GM21390 (cell line): ENCODE results near the gene WIZ.
"Not testable (repeated sequence)": the region's sequence is repeated elsewhere in the genome, so short reads cannot be mapped to it uniquely, and the experiment has no call there.

Experiments
- ATAC-seq: cut with Tn5 transposase; IDR thresholded peaks from one replicate; pipeline ENCODE4 v1.9.1; 2021; ENCODE audit not compliant: unreplicated experiment

Gene WIZ, protein sequence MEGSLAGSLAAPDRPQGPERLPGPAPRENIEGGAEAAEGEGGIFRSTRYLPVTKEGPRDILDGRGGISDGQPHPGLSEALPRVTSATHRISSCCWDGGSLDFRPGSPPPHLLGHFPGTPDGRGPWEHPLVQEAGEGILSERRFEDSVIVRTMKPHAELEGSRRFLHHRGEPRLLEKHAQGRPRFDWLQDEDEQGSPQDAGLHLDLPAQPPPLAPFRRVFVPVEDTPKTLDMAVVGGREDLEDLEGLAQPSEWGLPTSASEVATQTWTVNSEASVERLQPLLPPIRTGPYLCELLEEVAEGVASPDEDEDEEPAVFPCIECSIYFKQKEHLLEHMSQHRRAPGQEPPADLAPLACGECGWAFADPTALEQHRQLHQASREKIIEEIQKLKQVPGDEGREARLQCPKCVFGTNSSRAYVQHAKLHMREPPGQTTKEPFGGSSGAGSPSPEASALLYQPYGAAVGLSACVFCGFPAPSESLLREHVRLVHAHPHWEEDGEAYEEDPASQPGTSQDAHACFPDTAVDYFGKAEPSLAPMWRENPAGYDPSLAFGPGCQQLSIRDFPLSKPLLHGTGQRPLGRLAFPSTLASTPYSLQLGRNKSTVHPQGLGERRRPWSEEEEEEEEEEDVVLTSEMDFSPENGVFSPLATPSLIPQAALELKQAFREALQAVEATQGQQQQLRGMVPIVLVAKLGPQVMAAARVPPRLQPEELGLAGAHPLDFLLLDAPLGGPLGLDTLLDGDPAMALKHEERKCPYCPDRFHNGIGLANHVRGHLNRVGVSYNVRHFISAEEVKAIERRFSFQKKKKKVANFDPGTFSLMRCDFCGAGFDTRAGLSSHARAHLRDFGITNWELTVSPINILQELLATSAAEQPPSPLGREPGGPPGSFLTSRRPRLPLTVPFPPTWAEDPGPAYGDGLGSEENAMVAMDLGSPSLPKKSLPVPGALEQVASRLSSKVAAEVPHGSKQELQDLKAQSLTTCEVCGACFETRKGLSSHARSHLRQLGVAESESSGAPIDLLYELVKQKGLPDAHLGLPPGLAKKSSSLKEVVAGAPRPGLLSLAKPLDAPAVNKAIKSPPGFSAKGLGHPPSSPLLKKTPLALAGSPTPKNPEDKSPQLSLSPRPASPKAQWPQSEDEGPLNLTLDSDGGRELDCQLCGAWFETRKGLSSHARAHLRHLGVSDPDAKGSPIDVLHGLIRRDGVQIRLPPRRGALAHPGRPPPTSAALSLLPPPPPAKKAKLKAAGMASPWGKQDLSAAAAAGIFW (N-terminal part only)

DNA sequence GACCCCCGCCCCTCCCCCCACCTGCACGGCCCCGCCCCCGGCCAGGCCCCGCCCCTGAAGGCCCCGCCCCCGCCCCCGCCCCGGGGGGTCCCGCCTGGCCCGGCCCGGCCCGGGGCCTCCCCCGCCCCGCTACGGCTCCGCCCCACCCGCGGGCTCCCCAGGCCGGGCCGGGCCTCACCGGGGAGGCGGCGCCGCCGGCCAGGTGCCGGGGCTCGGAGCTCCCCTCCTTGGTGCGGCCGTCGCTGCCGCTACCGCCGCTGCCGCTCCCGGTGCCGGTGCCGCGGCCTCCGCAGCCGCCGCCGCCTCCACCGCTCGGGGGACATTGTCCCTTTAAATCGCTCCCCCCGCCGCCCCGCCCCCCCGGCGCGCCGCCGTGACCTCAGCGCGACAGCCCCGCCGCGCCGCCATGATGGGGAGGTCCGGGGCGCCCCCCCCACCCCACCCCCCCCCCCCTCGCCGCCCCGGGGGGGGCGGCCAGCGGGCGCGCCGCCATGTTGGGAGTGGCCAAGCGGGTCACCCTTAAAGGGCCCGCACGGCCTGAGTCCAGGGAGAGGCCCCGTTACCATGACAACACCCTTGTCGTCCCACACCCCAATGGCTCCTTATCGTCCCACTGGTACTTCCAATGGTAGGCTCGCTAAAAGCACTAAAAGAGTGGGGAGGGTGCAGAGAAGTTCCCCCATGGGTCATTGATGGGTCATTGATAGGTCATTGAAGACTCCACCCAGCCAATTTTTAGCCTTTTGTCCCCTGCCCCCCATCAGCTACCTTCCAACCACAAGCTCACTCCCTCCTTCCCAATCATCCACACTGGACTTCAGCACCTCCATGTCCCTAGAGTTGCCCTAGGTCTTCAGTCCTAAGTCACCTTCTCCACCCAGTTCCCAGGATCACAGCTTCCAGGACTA, at the start of gene WIZ:
TSS of gene WIZ (minus strand) at position 337 of the 908 bp plus-strand sequence. CDS start 1,649 bp downstream, outside the sequence.
- ATAC-seq = no peak

DNA sequence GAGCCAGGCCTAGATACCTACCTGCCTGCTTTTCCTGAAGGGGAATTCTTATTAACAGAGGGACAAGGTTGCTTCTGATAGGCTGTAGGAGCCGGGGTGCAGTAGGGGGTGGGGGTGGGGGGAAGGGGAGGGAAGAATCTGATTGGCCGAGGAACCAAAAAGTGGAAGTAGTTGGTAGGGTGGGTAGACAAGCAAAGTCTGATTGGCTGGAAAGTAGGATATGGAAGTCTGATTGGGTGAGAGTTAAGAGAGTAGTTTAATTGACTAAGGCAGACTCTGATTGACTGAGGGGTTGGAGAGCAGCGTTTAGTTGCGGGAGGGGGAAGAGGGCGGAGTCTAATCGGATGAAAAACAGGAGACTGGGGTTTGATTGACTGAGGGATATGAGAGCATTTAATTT, 49.2 kb upstream of the WIZ start:
- no peak for ATAC-seq

DNA sequence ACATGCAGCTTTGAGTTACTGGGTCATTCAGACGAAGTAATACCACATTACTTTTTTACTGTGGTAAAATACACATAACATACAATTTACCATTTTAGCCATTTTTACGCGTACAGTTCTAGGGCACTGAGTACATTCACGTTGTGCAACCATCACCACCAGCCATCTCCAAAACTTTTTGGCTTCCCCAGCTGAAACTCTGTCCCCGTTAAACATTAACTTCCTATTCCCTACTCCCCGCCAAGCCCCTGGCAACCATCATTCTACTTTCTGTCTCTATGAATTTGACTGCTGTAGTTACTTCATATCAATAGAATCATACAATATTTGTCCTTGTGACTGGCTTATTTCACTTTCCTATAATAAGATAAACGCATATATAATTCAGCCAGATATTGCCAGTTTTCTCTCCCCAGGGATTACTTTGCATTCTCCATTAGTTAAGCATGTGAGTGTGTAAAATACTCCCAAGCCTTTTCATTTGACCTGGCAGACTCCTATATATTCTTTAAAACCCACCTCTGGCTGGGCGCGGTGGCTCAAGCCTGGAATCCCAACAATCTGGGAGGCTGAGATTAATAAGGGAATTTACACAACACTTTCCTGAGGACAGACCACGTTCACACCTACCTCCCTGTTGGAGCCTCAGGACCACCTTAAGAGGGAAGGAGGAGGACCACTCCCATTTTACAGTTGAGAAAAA, 48.6 kb upstream of the WIZ start:
- no peak for ATAC-seq

DNA sequence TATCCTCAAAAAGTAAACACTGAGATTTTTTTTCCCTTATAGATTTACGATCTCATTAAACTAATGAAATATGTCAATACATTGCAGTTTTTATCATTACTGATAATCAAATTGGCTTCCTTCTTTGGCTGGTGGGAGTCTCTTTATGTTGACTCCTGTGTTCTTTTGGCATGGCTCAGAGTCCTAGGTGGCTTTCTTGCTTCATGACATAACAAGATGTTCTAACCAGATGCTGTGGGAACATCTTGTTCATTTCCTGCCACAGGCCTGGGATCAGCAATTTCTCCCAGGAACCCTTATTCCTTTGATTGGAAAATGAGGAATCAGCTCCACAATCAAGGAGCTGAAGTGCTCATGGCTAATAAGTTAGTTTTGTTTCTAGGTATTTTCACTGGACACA, 45.4 kb upstream of the WIZ start:
- ATAC-seq = no peak

DNA sequence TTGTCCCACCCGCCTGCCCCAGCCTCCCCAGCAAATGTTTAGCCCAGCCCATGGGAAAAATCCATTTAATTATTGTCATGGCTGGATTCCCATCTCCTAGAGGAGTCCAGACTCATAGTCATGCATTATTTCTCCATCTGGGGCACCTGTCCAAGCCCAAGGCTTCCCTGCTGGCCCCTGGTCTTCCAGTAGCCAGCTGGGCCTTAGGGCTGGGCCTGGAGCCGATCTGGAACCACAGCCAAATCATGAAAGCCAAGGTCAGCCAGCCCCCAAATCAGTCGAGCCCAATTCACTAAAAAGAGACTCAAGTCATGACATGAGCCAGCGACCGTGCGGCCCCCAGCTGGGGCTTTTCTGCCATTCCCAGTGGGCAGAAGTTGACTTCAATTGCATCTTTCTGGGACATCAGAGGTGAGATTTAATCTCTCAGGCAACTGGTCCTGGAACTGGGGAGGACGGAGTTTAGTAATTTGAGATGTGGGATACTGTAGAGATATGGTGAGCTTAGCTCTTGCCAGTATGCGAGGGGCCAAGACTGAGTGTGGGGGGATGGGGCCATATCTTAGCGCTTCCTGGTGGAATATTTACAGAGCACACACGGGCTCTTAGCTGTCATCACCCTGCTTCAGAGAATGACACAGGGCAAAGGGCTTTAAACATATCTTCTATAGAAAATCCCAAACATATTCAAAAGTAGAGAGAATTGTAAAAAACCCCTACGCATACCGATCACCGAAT, 38.9 kb upstream of the WIZ start:
- no peak for ATAC-seq

DNA sequence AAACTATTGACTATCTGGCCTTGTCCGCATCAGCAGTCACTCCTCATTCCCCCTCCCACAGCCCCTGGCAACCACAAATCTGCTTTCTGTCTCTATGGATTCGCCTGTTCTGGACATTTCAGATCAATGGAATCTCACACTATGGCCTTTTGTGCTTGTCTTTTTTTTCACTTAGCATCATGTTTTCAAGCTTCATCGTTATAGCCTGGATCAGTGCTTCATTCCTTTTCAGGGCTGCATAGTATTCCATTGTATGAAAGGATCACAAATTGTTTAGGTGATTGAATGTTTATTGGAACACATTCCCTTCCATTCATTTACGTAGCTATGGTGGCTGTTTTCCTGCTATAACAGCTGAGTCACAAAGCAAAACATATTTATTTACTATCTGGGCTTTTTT, 37.3 kb upstream of the WIZ start:
- ATAC-seq = no peak

DNA sequence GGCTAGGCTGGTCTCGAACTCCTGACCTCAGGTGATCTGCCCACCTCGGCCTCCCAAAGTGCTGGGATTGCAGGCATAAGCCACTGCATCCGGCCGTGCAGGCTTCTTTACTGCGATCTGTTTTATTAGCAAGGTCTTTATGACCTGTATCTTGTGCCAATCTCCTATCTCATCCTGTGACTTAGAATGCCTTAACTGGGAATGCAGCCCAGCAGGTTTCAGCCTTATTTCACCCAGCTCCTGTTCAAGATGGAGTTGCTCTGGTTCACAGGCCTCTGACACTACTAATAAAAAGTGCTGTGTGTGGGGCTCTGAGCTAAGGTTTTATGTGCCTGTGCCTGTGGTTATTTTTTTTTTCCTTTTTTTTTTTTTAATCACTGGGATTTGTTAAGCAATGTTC, 36.0 kb upstream of the WIZ start:
- ATAC-seq = not testable (repeated sequence)

DNA sequence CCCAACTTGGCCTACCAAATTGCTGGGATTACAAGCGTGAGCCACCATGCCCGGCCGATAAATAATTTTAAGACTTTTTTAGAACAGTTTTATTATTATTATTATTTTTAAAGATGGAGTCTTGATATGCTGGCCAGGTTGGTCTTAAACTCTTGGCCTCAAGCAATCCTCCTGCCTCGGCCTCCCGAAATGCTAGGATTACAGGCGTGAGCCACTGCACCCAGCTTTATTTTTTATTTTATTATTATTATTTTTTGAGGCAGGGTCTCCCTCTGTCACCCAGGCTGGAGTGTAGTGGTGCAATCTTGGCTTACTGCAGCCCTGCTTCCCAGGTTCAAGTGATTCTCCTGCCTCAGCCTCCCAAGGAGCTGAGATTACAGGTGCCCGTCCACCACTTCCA, 31.2 kb upstream of the WIZ start:
- ATAC-seq = not testable (repeated sequence)

DNA sequence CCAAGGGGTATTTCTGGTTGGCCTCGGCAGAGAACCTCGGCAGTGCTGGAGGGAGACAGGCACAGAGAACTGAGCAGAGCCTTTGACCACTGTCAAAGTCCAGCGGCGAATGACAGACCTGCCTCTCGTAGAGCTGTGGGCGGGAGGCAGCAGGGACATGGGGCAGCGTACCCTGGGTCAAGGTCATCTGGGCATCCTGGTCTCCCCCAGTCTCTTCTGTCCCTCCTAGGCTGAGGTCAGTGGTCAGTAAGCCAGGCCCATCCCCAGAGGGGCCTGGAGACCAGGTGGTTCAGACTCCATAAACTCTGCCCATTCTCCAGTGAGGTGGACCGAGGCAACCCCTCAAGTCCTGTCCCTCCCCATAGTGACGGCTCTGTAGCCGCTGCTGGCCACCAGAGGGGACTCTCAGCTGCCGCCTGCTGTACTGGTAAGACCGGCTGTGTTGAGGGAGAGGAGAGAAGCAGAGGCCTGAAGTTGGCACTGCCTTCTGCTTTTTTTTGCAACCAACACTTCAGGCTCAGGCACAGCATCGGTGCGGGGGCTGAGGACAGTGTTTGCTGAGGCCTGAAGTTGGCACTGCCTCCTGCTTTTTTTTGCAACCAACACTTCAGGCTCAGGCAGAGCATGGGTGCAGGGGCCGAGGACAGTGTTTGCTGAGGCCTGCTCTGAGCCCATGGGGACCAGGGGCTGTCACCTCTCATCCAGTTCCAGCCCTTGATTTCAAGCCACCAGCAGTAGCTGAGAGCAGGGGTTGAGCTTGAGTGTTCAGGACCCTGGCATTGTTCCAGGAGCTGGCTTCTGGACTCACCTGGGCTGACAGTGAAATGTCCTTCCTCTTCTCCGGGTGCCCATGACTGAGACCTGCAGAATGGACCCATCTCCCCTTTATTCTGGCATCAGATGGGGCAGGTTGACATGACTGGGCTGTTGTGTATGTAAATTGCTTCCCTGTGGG, 29.9 kb upstream of the WIZ start, which contains the start of gene PGLYRP2:
TSS of gene PGLYRP2 (minus strand) at position 111 of the 955 bp plus-strand sequence. CDS start 130 bp downstream, outside the sequence.
- no peak for ATAC-seq

DNA sequence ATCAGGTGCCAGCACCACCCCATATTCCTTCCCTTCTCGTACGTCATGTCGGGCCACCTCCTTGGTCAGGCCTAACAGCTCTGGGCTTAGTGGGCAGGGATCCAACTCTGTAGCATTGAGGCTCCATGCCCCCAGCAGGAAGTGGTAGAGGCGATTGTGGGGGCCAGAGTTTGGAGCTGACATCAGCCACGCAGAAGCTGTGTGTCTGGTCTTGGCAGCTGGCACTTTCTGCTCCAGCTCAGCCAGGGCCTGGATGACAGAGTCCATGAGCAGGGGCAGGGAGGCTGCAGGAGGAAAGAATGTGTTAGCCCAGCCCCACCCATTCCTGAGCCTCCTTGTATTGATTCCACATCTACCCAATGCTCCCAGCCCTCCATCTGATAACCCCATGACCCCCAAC, 26.6 kb upstream of the WIZ start:
- no peak for ATAC-seq

DNA sequence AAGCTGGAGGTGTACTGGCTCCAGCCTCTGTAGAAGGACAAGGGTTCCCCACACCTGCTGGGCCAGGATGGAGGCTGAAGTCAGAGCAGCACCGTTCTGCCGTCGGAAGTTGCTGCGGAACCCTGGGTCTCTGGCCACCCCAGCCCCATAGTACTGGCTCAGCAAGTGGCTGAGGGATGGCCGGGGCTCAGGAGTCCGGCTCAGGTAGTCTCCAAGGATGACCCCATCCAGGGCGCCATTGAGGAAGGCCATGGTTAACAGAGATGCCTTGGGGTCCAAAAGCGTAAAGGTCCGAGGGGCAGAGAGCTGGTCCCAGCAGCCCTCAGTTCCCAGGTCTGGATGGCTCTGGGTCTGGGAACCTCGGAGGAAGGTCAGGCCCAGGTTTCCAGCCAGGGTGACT, 25.9 kb upstream of the WIZ start:
- ATAC-seq = no peak

DNA sequence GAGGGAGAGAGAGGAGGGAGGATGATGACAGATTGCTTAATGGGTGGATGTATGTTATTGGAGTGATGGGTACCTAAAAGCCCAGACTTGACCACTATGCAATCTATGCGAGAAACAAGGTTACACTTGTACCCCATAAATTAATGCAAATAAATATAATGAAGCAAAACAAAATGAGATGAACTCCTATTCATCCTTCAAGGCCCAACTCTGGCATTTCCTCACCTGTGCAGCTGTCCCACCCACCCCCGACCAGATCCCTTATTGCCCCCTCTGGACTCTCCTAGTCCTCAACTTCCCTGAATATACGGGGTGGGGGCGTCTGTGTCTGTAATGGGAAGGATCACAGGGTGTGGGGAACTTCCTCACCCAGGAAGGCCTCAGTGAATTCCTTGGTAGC, 25.4 kb upstream of the WIZ start:
- no peak for ATAC-seq

DNA sequence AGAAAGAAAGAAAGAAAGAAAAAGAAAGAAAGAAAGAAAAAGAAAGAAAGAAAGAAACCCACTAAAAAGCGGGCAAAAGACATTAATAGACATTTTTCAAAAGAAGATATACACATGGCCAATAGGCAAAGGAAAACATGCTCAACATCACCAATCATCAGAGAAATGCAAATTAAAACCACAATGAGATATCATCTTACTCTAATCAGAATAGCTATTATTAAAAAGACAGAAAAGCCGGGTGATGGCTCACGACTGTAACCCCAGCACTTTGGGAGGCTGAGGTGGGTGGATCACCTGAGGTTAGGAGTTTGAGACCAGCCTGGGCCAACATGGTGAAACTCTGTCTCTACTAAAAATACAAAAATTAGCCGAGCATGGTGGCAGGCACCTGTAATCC, 24.1 kb upstream of the WIZ start:
- not testable (repeated sequence) for ATAC-seq

DNA sequence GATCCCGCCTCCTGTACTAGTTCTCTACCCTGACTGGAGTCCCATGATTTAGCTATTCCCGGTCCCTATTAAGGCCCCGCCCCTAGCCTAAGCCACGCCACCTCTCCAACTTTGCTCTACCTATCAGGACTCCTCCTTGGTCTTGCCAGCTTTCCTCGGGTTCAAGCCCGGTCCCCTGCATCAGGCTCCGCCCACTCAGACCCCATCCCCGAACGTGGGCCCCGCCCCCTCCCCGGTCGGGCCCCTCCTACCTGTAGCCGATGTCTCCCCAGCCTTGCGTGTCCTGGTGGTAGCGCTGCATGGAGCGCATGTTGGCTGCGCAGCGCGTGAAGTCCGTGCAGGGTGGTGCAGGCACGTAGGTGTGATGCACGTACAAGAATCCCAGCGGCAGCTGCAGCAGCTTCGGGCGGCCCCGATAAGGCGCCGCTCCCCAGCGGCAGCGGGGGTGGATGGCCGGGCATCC, 21.9 kb upstream of the WIZ start:
- ATAC-seq = no peak

DNA sequence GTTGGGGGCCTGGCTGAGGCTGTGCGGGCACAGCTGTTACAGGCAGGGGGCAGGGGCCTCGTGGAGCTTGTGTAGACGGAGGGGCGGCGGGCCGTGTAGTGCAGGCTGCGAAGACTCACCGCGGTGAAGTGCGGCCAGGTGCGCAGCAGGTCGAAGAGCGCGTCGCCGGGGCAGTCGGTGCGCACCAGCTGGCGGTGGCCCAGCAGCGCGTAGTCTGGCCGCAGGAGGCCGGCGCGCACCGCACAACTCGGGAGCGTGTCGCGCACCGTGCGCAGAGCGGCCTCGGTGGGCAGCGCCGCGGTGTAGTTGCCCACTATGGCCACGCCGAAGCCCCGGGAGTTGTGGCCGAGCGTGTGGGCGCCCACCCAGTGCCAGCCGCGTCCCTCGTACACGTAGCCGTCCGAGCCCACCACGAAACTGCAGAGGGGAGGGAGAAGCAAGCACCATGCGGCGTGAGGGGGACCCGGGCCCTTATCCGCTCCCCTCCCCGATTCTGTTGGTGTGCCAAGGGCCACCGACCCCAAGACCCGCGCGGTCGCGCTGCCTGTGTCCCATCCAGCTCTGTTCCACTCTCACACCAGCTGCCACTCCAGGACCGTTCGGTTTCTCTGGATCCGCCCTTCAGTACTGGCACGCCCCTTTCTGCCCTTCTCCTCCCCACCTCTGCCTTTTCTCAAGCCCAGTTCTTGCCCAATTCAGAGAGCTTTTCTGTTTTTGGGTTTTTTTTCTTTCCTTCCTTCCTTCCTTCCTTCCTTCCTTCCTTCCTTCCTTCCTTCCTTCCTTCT, 19.9 kb upstream of the WIZ start:
- ATAC-seq = no peak

DNA sequence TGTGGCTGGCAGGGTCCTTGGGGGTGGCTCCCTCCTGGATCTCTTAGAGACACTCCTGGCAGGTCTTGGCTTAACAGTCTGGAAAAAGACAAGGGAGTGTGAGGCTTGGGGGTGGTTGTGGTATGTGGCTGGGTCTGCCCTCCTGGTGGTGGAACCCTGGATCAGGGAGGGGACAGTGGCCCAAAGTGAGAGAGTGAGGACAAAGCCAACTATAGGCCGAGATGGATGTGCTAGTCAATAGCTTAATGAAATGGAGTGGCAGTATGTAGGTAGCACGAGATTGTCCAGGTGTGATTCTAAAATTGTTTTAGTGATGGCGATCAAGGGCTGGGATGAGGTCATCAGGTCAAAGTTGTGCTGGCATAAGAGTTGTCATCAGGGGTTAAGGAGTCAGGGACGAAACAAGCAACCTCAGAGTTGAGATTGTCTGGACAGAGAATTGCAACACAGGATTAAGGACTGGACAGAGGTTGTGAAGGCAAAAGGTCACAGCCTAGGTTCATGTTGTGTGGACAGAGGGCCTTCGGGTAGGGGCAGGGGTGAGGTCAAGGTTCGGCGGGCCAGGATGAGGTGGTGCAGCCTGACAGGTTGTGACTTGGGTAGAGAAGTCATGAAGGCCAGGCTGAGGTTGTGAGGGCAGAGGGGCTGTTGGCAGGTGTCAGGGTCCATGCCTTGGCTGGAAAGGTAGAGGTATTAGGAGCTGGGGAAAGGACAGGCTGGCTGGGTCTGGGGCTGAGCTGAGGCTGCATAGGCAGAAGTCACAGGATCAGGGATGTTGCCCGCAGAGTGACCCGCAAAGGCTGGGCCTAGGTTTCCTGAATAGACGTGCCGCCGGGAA, 19.1 kb upstream of the WIZ start:
- ATAC-seq = no peak
